ENCODE data around the gene KCTD4. TPM values are rescaled to one million over a fixed set of nuclear protein-coding genes. Genes with fewer than 3 reads are reported as not detected.

The KCTD4 gene
- total and polyA plus RNA-seq, 12 donors: 0.10 TPM; not detected in 11

GRCh38 chr13:45209229-45209628 is 8.4 kb upstream of the KCTD4 start:
- intact Hi-C loops (cut with DNase I): no loop called here
- H3K27ac ChIP-seq: no peak overlapping the region
- no peak for DNase-seq
- H3K27me3 ChIP-seq: no peaks in the 10 kb centered on the region
- H3K9me3 ChIP-seq (replicated peaks in 1 of 3): no peaks in the 10 kb centered on the region
- no peak for TF ChIP-seq POLR2A (IDR thresholded peaks at IDR 0.05)
- no peak for TF ChIP-seq CTCF (IDR thresholded peaks at IDR 0.05)
- H3K4me1 ChIP-seq (replicated peaks in 1 of 2): peaks cover 16 to 26% of the 10 kb centered on the region in 2 donors
- no peak overlapping the region for H3K4me3 ChIP-seq
- no peaks in the 10 kb centered on the region for H3K36me3 ChIP-seq (replicated peaks in 1 of 2)

- no peak for DNase-seq
- Histone ChIP-seq H3K36me3 (replicated peaks in 1 of 2) (no peaks in the 10 kb centered on the region), H3K9me3 (replicated peaks in 1 of 3) (no peaks in the 10 kb centered on the region), H3K4me3 (no peak overlapping the region), H3K27me3 (no peaks in the 10 kb centered on the region), H3K27ac (no peak overlapping the region), H3K4me1 (replicated peaks in 1 of 2) (peaks cover 16 to 26% of the 10 kb centered on the region in 2 donors)
- intact Hi-C loops (cut with DNase I): no loop called here
- TF ChIP-seq POLR2A (IDR thresholded peaks at IDR 0.05): no peak
- no peak for TF ChIP-seq CTCF (IDR thresholded peaks at IDR 0.05)
- 71 to 80% (median 75%) methylated on average over 2 of the region's 2 CpGs for WGBS, 4 donors
Measured at GRCh38 chr13:45208132-45208531, 7.3 kb upstream of the KCTD4 start.

GRCh38 chr13:45207319-45207718 is 6.5 kb upstream of the KCTD4 start:
- H3K36me3 ChIP-seq (replicated peaks in 1 of 2): no peaks in the 10 kb centered on the region
- WGBS, 4 donors: 44 to 50% (median 45%) methylated on average over 4 of the region's 4 CpGs
- H3K27me3 ChIP-seq: no peaks in the 10 kb centered on the region
- H3K9me3 ChIP-seq (replicated peaks in 1 of 3): no peaks in the 10 kb centered on the region
- no peak overlapping the region for H3K4me3 ChIP-seq
- peak overlapping the region in 3 of 5 donors; percentile 40 to 83 (median 61) for H3K27ac ChIP-seq
- peaks cover 16 to 26% of the 10 kb centered on the region in 2 donors for H3K4me1 ChIP-seq (replicated peaks in 1 of 2)
- no peak for DNase-seq
- no peak for TF ChIP-seq CTCF (IDR thresholded peaks at IDR 0.05)
- no peak for TF ChIP-seq POLR2A (IDR thresholded peaks at IDR 0.05)
- intact Hi-C loops (cut with DNase I): no loop called here

- intact Hi-C loops (cut with DNase I): no loop called here
- TF ChIP-seq CTCF (IDR thresholded peaks at IDR 0.05) (no peak), POLR2A (IDR thresholded peaks at IDR 0.05) (no peak)
- H3K27me3 ChIP-seq: no peaks in the 10 kb centered on the region
- H3K36me3 ChIP-seq (replicated peaks in 1 of 2): no peaks in the 10 kb centered on the region
- H3K4me3 ChIP-seq: no peak overlapping the region
- H3K9me3 ChIP-seq (replicated peaks in 1 of 3): no peaks in the 10 kb centered on the region
- H3K4me1 ChIP-seq (replicated peaks in 1 of 2): peaks cover 16 to 26% of the 10 kb centered on the region in 2 donors
- no peak for DNase-seq
- peak overlapping the region in 4 of 5 donors; percentile 6 to 85 (median 62) for H3K27ac ChIP-seq
Measured at GRCh38 chr13:45206340-45206739, 5.5 kb upstream of the KCTD4 start.
